ENCODE measurements around the gene CHRFAM7A. TPM values are rescaled to one million over a fixed set of nuclear protein-coding genes. Genes with fewer than 3 reads are reported as not detected.
A peak's percentile ranks its signal among the peaks of the same experiment; 100 is the strongest.
"Not testable (repeated sequence)": the region's sequence is repeated elsewhere in the genome, so short reads cannot be mapped to it uniquely, and the experiment has no call there.

Gene CHRFAM7A
- total RNA-seq, 1 experiment from 2014 or later: 2.4 TPM

DNA sequence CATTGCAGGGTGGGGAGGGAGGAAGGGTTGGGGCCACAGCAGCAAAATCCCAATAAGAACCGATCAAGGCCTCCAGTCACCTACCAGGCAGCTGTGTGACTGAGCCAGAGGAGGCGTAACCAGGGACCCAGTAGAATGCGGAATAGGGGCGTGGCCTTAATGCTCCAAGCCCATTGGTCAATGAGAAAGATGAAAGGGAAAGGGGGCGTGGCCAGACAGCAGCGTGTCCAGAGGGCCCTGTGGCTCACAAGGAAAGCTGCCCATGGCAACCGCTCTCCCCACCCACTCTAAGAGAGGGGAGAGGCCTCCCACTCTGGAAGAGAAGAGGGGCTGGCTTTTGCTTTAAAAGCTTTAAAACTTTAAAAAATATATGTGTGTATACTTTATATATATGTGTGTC is 20.8 kb upstream of the CHRFAM7A start, which contains the start of gene GOLGA8R:
Gene GOLGA8R, minus strand, starts transcription at position 101 of the 400 bp plus-strand sequence. Its CDS starts 98 bp downstream, at position 3.
- not testable (repeated sequence) for H3K4me1 Mint-ChIP-seq; H3K27ac Mint-ChIP-seq; H3K27ac ChIP-seq (ENCODE audit: insufficient read length, low read depth, low read length); H3K4me1 ChIP-seq (ENCODE audit: insufficient read depth, low read length); H3K56ac ChIP-seq (ENCODE audit: insufficient read length, low read depth, low read length); H3K4ac ChIP-seq (ENCODE audit: low read depth, low read length); H2BK12ac ChIP-seq (ENCODE audit: insufficient read length, low read depth, low read length); H3K36me3 Mint-ChIP-seq (ENCODE audit: insufficient read depth in 1 of 3, low read depth in 3 of 3); H3K79me2 ChIP-seq (ENCODE audit: insufficient read depth, low read length); H3K9me3 ChIP-seq (ENCODE audit: control insufficient read depth, low read depth, low read length); H3K18ac ChIP-seq (ENCODE audit: insufficient read length, low read depth, low read length); H3K4me2 ChIP-seq (ENCODE audit: insufficient read depth, insufficient read length, low read length); H2AFZ ChIP-seq (ENCODE audit: low read length); H2BK120ac ChIP-seq (ENCODE audit: low read depth, low read length, poor library complexity, severe bottlenecking); H3K27me3 ChIP-seq (ENCODE audit: insufficient read depth, low read length); H4K20me1 ChIP-seq (ENCODE audit: control insufficient read depth, insufficient read depth, insufficient read length); DNase-seq; H3K9ac ChIP-seq (ENCODE audit: extremely low read depth, insufficient read length, low read length); H4K8ac ChIP-seq (replicated peaks; ENCODE audit: insufficient read length, low read depth, low read length); H2BK20ac ChIP-seq (ENCODE audit: low read depth, low read length, poor library complexity, severe bottlenecking); H3K23ac ChIP-seq (ENCODE audit: insufficient read length, low read depth, low read length); H3K9me3 Mint-ChIP-seq; H3K4me3 Mint-ChIP-seq; H3K14ac ChIP-seq (ENCODE audit: insufficient read depth, low read length); H4K5ac ChIP-seq (ENCODE audit: insufficient read length, low read depth, low read length); H3K27me3 Mint-ChIP-seq (ENCODE audit: low read depth); H2BK15ac ChIP-seq (ENCODE audit: low read depth, low read length); H3K79me1 ChIP-seq (ENCODE audit: insufficient read depth, low read depth, low read length, poor library complexity, severe bottlenecking); H3T11ph ChIP-seq (ENCODE audit: low read length); H4K91ac ChIP-seq (ENCODE audit: insufficient read length, low read depth, low read length); H3K23me2 ChIP-seq (ENCODE audit: insufficient read length, low read depth, low read length, poor library complexity, severe bottlenecking); H2AK5ac ChIP-seq (ENCODE audit: insufficient read length, low read length); H2BK5ac ChIP-seq (ENCODE audit: insufficient read length, low read length)
- WGBS (ENCODE audit: extremely low coverage, insufficient read length, low lambda C conversion rate): no CpG with 5 or more reads among the region's 7 CpGs

GRCh38 chr15:30407636-30408035 is 14.3 kb upstream of the CHRFAM7A start:
- H3K9me3 ChIP-seq (ENCODE audit: control insufficient read depth, low read depth, low read length); H2BK5ac ChIP-seq (ENCODE audit: insufficient read length, low read length); H4K8ac ChIP-seq (replicated peaks; ENCODE audit: insufficient read length, low read depth, low read length); H4K5ac ChIP-seq (ENCODE audit: insufficient read length, low read depth, low read length); H3K4me2 ChIP-seq (ENCODE audit: insufficient read depth, insufficient read length, low read length); H2BK12ac ChIP-seq (ENCODE audit: insufficient read length, low read depth, low read length); H3K4me1 ChIP-seq (ENCODE audit: insufficient read depth, low read length); H3K79me2 ChIP-seq (ENCODE audit: insufficient read depth, low read length); H3K27me3 ChIP-seq (ENCODE audit: insufficient read depth, low read length); H4K20me1 ChIP-seq (ENCODE audit: control insufficient read depth, insufficient read depth, insufficient read length); H3K4me1 Mint-ChIP-seq; H2BK120ac ChIP-seq (ENCODE audit: low read depth, low read length, poor library complexity, severe bottlenecking); H3T11ph ChIP-seq (ENCODE audit: low read length); H3K36me3 Mint-ChIP-seq (ENCODE audit: insufficient read depth in 1 of 3, low read depth in 3 of 3); H3K9me3 Mint-ChIP-seq; H2AK5ac ChIP-seq (ENCODE audit: insufficient read length, low read length); H4K91ac ChIP-seq (ENCODE audit: insufficient read length, low read depth, low read length); H3K27me3 Mint-ChIP-seq (ENCODE audit: low read depth); H3K56ac ChIP-seq (ENCODE audit: insufficient read length, low read depth, low read length); H3K14ac ChIP-seq (ENCODE audit: insufficient read depth, low read length); H3K23me2 ChIP-seq (ENCODE audit: insufficient read length, low read depth, low read length, poor library complexity, severe bottlenecking); H3K27ac ChIP-seq (ENCODE audit: insufficient read length, low read depth, low read length); H3K4me3 Mint-ChIP-seq; H3K9ac ChIP-seq (ENCODE audit: extremely low read depth, insufficient read length, low read length); H3K23ac ChIP-seq (ENCODE audit: insufficient read length, low read depth, low read length); H3K18ac ChIP-seq (ENCODE audit: insufficient read length, low read depth, low read length); H3K79me1 ChIP-seq (ENCODE audit: insufficient read depth, low read depth, low read length, poor library complexity, severe bottlenecking); H2AFZ ChIP-seq (ENCODE audit: low read length); H2BK20ac ChIP-seq (ENCODE audit: low read depth, low read length, poor library complexity, severe bottlenecking); H2BK15ac ChIP-seq (ENCODE audit: low read depth, low read length); H3K27ac Mint-ChIP-seq; H3K4ac ChIP-seq (ENCODE audit: low read depth, low read length): not testable (repeated sequence)
- DNase-seq: peak; percentile 10
- no CpG with 5 or more reads among the region's 6 CpGs for WGBS (ENCODE audit: extremely low coverage, insufficient read length, low lambda C conversion rate)
